Vagina (tissue), 2 donors: ENCODE data around the gene MYO18A.

Source experiments
- POLR2A ChIP-seq, 2 donors: fragments of 450-650 bp; IDR thresholded peaks; one replicate each; pipeline ENCODE4 v1.6.1; 2017; ENCODE audit warnings: antibody characterized with exemption in 2 of 2, mild to moderate bottlenecking in 2 of 2, moderate library complexity in 2 of 2
- POLR2AphosphoS5 ChIP-seq, 2 donors: sonication (generic); formaldehyde crosslinking; IDR thresholded peaks; one replicate each; pipeline ENCODE4 v1.9.0; 2017; ENCODE audit warnings: antibody characterized with exemption in 2 of 2, mild to moderate bottlenecking in 2 of 2, low read depth in 1 of 2; ENCODE audit not compliant: insufficient read depth in 1 of 2
- TF ChIP-seq, protein P1 (sequence below), 3 experiments: fragments of 450-650 bp in 2 of 3; fragments of 200-600 bp in 1 of 3; sonication (generic) in 1 of 3; IDR thresholded peaks; one replicate each; pipeline ENCODE4 v1.5.1; 2017 to 2019; ENCODE audit warnings: antibody characterized with exemption in 3 of 3, mild to moderate bottlenecking in 2 of 3, moderate library complexity in 2 of 3

DNA sequence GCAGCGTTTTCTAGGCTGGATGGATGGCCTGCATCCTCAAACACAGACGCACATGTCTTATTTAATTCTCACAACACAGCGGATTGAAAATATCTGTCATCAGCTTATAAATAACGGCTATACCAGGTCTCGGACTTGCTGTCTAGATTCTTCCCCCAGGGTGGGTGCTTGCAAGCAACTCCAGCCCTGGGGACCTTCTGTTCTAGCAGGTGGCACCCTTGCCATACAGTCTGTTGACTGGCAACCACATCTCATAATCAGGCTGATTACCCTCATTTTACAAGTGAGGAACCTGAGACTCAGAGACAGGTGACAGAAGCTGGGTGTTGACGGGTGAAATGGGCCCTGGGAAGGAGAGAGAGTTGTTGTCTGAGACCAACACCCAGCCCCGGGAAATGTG, 158.1 kb downstream of the MYO18A start:
- TF ChIP-seq POLR2AphosphoS5 (IDR thresholded peaks at IDR 0.05; ENCODE audit: insufficient read depth in 1 of 2, low read depth in 1 of 2) (no peak), POLR2A (IDR thresholded peaks at IDR 0.05) (no peak)
- TF ChIP-seq, protein P1, sequence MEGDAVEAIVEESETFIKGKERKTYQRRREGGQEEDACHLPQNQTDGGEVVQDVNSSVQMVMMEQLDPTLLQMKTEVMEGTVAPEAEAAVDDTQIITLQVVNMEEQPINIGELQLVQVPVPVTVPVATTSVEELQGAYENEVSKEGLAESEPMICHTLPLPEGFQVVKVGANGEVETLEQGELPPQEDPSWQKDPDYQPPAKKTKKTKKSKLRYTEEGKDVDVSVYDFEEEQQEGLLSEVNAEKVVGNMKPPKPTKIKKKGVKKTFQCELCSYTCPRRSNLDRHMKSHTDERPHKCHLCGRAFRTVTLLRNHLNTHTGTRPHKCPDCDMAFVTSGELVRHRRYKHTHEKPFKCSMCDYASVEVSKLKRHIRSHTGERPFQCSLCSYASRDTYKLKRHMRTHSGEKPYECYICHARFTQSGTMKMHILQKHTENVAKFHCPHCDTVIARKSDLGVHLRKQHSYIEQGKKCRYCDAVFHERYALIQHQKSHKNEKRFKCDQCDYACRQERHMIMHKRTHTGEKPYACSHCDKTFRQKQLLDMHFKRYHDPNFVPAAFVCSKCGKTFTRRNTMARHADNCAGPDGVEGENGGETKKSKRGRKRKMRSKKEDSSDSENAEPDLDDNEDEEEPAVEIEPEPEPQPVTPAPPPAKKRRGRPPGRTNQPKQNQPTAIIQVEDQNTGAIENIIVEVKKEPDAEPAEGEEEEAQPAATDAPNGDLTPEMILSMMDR (IDR thresholded peaks at IDR 0.05) = no peak
